HG03103 (cell line): ENCODE results near the gene EGFLAM.

ENCODE experiments used
- ATAC-seq: cut with Tn5 transposase; IDR thresholded peaks from one replicate; pipeline ENCODE4 v1.9.1; 2021; ENCODE audit warnings: low read depth; ENCODE audit not compliant: unreplicated experiment

Gene EGFLAM

GRCh38 chr5:38370358-38371100 is 112.2 kb downstream of the EGFLAM start:
- ATAC-seq = no peak

DNA sequence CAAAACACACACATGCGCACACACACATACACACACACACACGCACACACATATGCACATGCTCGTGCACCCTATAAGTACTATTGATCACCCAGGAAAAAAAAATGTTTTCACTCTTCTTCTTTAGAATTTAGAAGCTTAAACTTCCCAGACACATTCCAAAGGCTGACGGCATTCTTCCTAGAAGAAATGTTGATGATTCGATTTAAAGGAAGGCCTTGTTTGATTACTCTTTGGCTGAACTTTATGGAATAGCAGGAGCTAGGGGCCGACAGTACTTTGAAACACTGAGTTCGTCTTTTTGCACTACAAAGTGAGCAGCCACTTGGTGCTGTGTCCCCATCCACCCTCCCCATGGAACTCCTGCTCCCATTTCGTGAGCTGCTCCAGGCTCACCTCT is 113.2 kb downstream of the EGFLAM start:
- ATAC-seq = no peak

DNA sequence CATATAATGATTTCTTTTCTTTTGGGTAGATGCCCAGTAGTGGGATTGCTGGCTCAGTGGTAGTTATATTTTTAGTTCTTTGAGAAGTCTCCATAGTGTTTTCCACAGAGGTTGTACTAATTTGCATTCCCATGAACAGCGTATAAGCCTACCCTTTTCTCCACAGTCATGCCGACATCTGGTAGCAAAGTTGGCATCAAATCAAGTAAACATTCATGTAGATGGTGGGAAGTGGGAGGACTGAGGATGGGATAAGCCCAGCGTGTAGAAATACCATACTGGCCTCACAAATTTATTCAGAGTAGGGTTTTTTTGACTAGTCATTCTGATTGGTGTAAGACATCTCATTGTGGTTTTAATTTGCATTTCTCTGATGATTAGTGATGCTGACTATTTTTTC is 115.4 kb downstream of the EGFLAM start:
- no peak for ATAC-seq

- ATAC-seq = no peak
These were observed 117.1 kb downstream of the EGFLAM start for GRCh38 chr5:38375423-38375822.

GRCh38 chr5:38376404-38376803 is 118.0 kb downstream of the EGFLAM start:
- ATAC-seq = no peak

DNA sequence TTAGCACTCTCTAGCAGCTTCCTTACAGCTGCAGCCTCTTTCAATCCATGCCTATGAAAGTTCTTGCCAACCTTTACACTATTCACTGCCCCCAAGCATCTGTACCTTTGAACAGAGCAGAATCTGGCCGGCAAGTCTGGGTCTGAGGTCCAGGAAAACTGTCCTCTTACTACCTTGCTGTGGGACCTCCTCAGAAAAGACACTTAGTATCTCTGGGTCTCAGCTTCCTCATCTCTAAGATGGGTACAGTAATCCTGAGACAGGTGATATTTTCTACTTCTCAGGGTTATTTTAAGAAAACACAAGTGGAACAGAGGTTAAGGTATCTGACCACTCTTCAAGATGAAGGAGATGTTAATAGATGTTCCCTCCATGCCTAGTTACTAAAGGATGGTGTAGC is 120.2 kb downstream of the EGFLAM start:
- ATAC-seq = no peak

- ATAC-seq = no peak
These were observed 121.1 kb downstream of the EGFLAM start for GRCh38 chr5:38379350-38379937.

DNA sequence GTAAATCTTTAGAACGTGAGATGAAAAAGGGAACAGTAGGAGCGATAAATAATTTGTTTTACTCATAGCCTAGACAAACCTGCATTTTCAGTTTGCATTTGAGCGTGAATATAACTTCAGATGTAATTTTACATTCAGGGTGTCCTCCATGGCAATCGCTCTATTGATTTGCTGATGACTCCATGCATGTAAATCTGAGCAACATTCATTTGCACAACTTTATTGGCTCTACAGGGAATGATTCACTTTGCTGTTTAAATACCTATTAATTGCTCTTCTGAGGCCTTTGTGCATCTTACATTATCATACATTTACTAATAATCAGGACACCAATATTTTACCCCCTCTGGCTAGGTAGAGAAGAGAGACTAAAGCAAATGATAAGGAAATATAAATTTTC is 122.2 kb downstream of the EGFLAM start:
- no peak for ATAC-seq

- no peak for ATAC-seq
These were observed 123.0 kb downstream of the EGFLAM start for GRCh38 chr5:38381361-38381760.

- ATAC-seq = peak; percentile 100
These were observed 124.5 kb downstream of the EGFLAM start for GRCh38 chr5:38382898-38383297.

GRCh38 chr5:38383701-38384100 is 125.3 kb downstream of the EGFLAM start:
- no peak for ATAC-seq

DNA sequence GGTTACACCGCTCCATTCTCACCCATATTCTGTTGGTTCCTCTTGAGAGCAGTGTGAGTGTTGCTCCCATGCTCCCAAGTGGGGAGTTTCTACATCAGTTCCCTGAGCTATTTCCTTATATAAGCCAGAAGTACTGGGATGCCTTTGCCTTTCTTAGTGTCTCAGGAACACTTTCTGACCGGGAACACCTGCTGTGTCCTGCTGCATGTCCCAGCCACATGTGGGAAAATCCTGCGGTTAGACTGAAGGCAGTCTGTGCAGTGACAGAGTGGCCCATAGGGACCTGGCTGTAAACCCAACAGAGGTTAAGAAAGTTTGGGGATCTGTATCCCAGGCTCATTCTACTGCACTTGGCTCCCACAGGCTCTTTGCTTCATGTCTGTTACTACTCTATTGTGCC is 126.0 kb downstream of the EGFLAM start:
- no peak for ATAC-seq

- no peak for ATAC-seq
These were observed 128.8 kb downstream of the EGFLAM start for GRCh38 chr5:38387161-38387560.

GRCh38 chr5:38393636-38394035 is 135.3 kb downstream of the EGFLAM start:
- ATAC-seq = no peak

GRCh38 chr5:38396766-38397165 is 138.4 kb downstream of the EGFLAM start:
- no peak for ATAC-seq

- ATAC-seq = no peak
These were observed 142.0 kb downstream of the EGFLAM start for GRCh38 chr5:38400365-38400764.

DNA sequence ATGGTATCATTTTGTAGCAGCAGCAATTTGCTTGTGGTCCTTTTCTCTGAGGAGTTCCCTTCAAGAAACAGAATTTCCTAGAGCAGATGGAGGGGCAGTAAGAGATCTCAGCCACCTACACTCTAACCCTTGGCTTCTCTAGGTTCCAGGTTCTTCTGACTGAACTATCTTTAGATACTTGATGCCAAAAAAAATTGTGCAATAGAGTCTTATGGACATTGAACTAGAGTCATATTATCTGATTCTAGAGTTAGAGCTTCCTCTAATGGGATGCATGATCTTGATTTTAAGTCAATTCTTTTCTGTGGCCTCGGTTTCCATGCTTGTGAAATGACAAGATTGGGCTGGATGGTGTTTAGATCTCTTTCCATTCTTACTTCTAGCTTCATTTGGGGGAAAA is 142.8 kb downstream of the EGFLAM start:
- no peak for ATAC-seq

- no peak for ATAC-seq
These were observed 145.0 kb downstream of the EGFLAM start for GRCh38 chr5:38403406-38403805.

GRCh38 chr5:38403877-38404635 is 145.7 kb downstream of the EGFLAM start:
- ATAC-seq = no peak

DNA sequence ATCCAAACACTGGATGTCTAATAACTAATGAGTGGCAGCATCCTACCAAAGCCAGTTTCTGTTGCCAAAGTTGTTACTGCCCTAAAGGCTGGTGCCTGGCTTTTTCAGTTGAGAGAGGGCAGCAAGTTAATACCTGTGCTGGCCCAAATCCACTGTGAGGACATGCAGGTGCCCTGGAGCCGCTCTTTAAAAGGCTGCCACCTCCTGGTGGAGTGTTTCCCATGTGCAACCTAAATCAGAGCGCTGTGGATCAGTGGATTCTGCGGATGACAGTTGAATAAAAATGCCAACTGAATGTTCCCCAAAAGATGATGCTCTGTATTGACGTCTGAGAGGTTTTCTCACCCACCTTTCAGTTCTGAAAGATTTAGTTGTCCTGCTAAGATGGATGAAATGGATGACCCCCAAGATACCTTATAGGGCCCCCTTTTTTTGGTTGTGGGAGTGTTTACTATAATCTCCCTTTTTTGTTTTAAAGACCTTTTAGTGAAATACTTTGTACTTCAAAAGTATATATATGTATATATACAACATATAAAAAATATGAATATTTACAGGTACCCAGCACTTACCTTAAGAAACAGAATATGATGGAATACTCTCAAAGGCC is 146.4 kb downstream of the EGFLAM start:
- no peak for ATAC-seq

DNA sequence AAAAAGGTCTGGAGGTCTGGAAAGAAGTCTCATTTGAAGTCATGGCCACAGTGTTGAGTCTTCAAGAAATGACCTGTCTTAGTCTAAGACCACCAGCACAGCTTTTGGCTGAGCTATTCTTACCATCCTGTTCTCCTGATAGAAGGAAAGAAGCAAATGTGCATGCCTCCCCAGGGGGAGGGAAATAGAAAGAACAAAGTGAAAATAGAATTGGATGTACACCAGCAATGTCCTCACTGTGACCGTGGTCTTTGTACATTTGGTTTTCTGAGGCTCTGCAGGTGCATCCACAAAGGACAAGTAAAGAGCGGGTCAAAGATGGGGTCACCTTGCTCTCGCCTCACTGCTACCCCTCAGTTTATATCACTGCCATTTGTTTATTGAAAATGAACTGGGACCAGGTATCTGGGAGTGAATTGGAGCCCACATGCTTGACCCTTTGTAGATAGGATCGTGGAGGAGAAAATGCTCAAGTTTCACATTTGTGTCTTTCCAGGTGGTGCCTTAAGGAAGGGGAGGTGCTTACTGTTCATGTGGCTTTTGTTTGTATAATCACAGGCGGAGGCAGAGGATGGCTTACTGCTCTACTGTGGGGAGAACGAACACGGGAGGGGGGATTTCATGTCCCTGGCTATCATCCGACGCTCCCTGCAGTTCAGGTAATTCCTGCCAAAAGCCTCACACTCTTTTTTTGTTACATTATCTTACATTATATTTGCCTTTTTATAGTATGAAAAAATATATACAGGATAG is 150.3 kb downstream of the EGFLAM start:
- ATAC-seq = no peak
